ENCODE data around the gene DUSP6. TPM values are rescaled to one million over a fixed set of nuclear protein-coding genes. Genes with fewer than 3 reads are reported as not detected.

Gene DUSP6
- total and polyA plus RNA-seq, 12 donors: 12.3 to 81.8 (median 39.9) TPM

GRCh38 chr12:89368391-89368790 is 16.1 kb upstream of the DUSP6 start:
- TF ChIP-seq CTCF (IDR thresholded peaks at IDR 0.05): no peak
- TF ChIP-seq POLR2A (IDR thresholded peaks at IDR 0.05): no peak
- Histone ChIP-seq H3K27me3 (no peaks in the 10 kb centered on the region), H3K4me3 (no peak overlapping the region), H3K27ac (no peak overlapping the region), H3K4me1 (replicated peaks in 1 of 2) (no peaks in the 10 kb centered on the region), H3K36me3 (replicated peaks in 1 of 2) (no peaks in the 10 kb centered on the region), H3K9me3 (replicated peaks in 1 of 3) (no peaks in the 10 kb centered on the region)
- 48 to 63% (median 55%) methylated on average over 4 of the region's 4 CpGs for WGBS, 4 donors
- no peak for DNase-seq
- intact Hi-C loops (cut with DNase I): loop anchor here in 1 of 2 donors (10.0 kb wide), 1 partner anchor 86 kb away; no protein-coding TSS in a partner anchor

- Histone ChIP-seq H3K9me3 (replicated peaks in 1 of 3) (no peaks in the 10 kb centered on the region), H3K27me3 (no peaks in the 10 kb centered on the region), H3K36me3 (replicated peaks in 1 of 2) (no peaks in the 10 kb centered on the region)
Observed at GRCh38 chr12:89366676-89367364, 14.5 kb upstream of the DUSP6 start.

GRCh38 chr12:89364631-89365030 is 12.3 kb upstream of the DUSP6 start:
- DNase-seq: no peak
- WGBS, 4 donors: 83 to 95% (median 89%) methylated on average over 2 of the region's 2 CpGs
- no peaks in the 10 kb centered on the region for H3K9me3 ChIP-seq (replicated peaks in 1 of 3)
- H3K4me1 ChIP-seq (replicated peaks in 1 of 2): no peaks in the 10 kb centered on the region
- H3K4me3 ChIP-seq: no peak overlapping the region
- no peaks in the 10 kb centered on the region for H3K36me3 ChIP-seq (replicated peaks in 1 of 2)
- no peak overlapping the region for H3K27ac ChIP-seq
- H3K27me3 ChIP-seq: no peaks in the 10 kb centered on the region
- TF ChIP-seq POLR2A (IDR thresholded peaks at IDR 0.05) (no peak), CTCF (IDR thresholded peaks at IDR 0.05) (no peak)
- intact Hi-C loops (cut with DNase I): loop anchor here in 1 of 2 donors (10.0 kb wide), 1 partner anchor 90 kb away; no protein-coding TSS in a partner anchor

More at GRCh38 chr12:89366676-89367364, 14.5 kb upstream of the DUSP6 start:
- Histone ChIP-seq H3K4me1 (replicated peaks in 1 of 2) (no peaks in the 10 kb centered on the region), H3K4me3 (no peak overlapping the region), H3K27ac (no peak overlapping the region)
- DNase-seq: no peak
- intact Hi-C loops (cut with DNase I): loop anchor here in 1 of 2 donors (10.0 kb wide), 1 partner anchor 88 kb away; no protein-coding TSS in a partner anchor
- TF ChIP-seq POLR2A (IDR thresholded peaks at IDR 0.05) (no peak), CTCF (IDR thresholded peaks at IDR 0.05) (no peak)
- 70 to 86% (median 83%) methylated on average over 2 to 3 of the region's 3 CpGs for WGBS, 4 donors

- DNase-seq: no peak
- 78 to 91% (median 83%) methylated on average over 2 of the region's 2 CpGs for WGBS, 4 donors
- no peak overlapping the region for H3K27ac ChIP-seq
- no peaks in the 10 kb centered on the region for H3K36me3 ChIP-seq (replicated peaks in 1 of 2)
- no peak for TF ChIP-seq CTCF (IDR thresholded peaks at IDR 0.05)
- no peak for TF ChIP-seq POLR2A (IDR thresholded peaks at IDR 0.05)
- H3K27me3 ChIP-seq: no peaks in the 10 kb centered on the region
- no peaks in the 10 kb centered on the region for H3K9me3 ChIP-seq (replicated peaks in 1 of 3)
- intact Hi-C loops (cut with DNase I): loop anchor here in 1 of 2 donors (10.0 kb wide), 1 partner anchor 91 kb away; no protein-coding TSS in a partner anchor
- no peak overlapping the region for H3K4me3 ChIP-seq
- no peaks in the 10 kb centered on the region for H3K4me1 ChIP-seq (replicated peaks in 1 of 2)
Observed at GRCh38 chr12:89364058-89364457, 11.8 kb upstream of the DUSP6 start.
